IPS-18a (cell line): ENCODE results near the gene CCDC33.
A peak's percentile ranks its signal among the peaks of the same experiment; 100 is the strongest.

Source experiments
- H3K27ac ChIP-seq: one replicate; pipeline ENCODE4 v1.5.1; 2013; ENCODE audit warnings: low read length
- H3K27me3 ChIP-seq: one replicate; pipeline ENCODE4 v1.6.1; 2013; ENCODE audit warnings: mild to moderate bottlenecking, low read length; ENCODE audit not compliant: control insufficient read depth, insufficient read depth
- H3K36me3 ChIP-seq: one replicate; pipeline ENCODE4 v1.6.1; 2013; ENCODE audit warnings: low read depth, low read length; ENCODE audit not compliant: control insufficient read depth
- H3K4me1 ChIP-seq: one replicate; pipeline ENCODE4 v1.6.1; 2013; ENCODE audit warnings: low read depth, low read length; ENCODE audit not compliant: control insufficient read depth
- H3K4me3 ChIP-seq: one replicate; pipeline ENCODE4 v1.5.1; 2013; ENCODE audit warnings: low read length
- H3K9ac ChIP-seq: one replicate; pipeline ENCODE4 v1.6.1; 2013; ENCODE audit warnings: mild to moderate bottlenecking, low read length, moderate library complexity
- H3K9me3 ChIP-seq: one replicate; pipeline ENCODE4 v1.6.1; 2013; ENCODE audit warnings: low read depth, low read length; ENCODE audit not compliant: control insufficient read depth

The CCDC33 gene

DNA sequence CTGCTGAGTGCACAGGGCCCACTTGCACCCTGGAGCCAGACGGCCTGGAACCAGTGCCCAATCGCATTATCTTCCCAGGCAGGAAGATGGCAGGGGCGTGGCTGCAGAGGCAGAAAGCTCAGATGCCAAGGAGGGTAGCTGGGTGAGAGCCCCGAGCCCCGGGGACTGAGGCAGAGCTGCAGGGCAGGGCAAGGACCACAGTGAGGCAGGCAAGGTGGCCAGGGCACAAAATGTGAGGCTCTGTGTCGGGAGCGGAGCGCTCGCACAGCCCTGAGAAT lies 1.6 kb upstream of the CCDC33 start:
- H3K4me1 ChIP-seq: peaks cover 14% of the 10 kb centered on the region
- no peaks in the 10 kb centered on the region for H3K9me3 ChIP-seq
- H3K27ac ChIP-seq: no peak overlapping the region
- peaks cover 15% of the 10 kb centered on the region for H3K27me3 ChIP-seq
- no peak overlapping the region for H3K4me3 ChIP-seq
- H3K36me3 ChIP-seq: no peaks in the 10 kb centered on the region
- no peak overlapping the region for H3K9ac ChIP-seq

DNA sequence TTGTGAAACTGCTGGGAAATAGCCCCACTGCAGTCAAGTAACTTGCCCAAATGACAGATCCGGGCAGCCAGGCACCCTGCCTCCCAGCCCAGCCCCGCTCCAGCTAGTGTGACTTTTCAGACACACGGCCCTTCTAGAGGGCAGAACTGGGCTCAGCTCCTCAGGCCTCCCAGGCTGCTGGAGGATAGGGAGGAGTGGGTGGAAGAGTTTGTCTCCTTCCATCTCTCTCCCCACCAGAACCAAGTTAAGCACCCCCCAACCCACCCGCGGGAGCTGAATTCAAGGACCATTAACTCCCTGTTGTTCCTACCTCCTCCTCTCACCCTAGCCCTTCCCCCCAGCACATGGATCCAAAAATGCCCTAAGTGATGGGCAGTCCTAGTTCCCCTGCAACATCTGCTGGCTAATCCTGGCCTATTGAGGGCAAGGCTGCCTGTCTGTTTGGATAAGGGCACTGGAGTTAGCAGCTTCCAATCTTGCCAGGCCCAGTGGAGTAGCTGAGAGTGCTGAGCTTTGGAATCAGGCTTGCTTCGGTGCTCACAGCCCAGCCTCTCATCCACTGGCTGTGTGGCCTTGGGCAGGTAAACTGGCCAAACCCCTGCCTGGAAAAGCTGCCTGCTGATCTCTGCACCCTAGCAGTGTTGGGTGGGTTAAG lies 3.1 kb downstream of the CCDC33 start:
- H3K9me3 ChIP-seq: no peaks in the 10 kb centered on the region
- no peaks in the 10 kb centered on the region for H3K36me3 ChIP-seq
- peaks cover 3% of the 10 kb centered on the region for H3K27me3 ChIP-seq
- no peak overlapping the region for H3K27ac ChIP-seq
- H3K9ac ChIP-seq: no peak overlapping the region
- H3K4me1 ChIP-seq: peaks cover 16% of the 10 kb centered on the region
- no peak overlapping the region for H3K4me3 ChIP-seq

DNA sequence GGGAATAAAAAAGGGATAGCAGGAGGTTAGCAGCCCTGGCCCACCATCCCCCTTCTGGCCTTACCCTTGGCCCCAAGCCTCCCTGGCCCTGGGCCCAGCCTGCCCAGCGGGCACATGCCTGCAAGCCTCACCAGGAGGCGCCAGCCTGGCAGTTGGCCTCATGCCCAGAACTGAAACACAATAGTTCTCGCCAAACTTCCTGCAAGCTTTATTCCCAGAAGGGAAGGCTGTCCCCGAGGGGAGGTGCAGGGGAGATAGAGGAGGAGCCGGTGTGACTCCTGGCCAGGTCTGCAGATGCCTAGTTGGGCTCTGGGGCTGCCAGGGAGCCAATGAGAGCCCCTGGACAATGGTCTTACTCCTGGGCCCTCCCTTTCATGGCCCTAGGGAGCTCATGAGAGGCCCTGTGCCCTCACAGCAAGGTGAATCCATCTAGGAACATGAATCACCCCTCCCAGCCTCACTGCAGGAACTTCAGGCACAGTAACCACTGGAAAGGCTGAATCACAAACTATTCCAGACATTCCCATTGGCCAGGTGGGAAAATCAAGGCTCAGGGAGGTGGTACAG lies 4.0 kb downstream of the CCDC33 start:
- Histone ChIP-seq H3K4me1 (peaks cover 20% of the 10 kb centered on the region), H3K27ac (no peak overlapping the region), H3K4me3 (no peak overlapping the region), H3K36me3 (no peaks in the 10 kb centered on the region), H3K27me3 (peaks cover 9% of the 10 kb centered on the region), H3K9ac (no peak overlapping the region), H3K9me3 (no peaks in the 10 kb centered on the region)

DNA sequence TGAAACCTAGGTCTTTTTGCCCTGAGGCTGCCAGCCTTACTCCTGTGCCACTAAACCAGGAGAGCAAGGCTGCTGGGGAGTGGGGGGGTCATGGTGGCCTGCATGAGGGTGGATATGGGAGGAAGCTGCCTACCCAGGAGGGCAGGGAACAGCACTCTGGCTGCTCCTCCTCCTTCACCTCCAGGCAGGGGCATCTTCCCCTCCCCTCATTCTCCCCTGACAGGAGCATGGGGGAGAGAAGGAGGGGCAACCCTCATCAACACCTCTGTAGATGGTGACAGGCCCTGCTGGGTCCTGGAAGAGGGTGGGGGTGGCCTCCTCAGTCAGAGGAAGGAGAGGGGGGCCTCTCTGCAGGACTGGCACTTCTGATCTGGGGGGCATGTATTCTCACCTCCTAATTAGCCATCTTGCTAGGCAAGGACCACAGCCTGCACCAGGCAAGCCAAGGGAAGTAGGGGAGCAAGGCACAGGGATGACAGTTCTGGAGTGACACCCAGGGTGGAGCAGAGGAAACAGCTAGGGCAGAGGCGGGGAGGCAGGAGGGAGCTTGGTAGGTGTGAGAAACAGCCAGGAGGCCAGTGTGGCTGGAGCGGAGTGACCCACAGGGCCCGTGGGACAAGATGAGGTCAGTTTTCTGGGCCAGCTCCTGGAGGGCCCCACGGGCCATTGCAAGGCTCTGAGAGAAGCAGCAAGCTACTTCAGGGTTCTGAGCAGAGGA lies 4.9 kb downstream of the CCDC33 start:
- no peak overlapping the region for H3K9ac ChIP-seq
- no peak overlapping the region for H3K27ac ChIP-seq
- H3K4me3 ChIP-seq: no peak overlapping the region
- peaks cover 13% of the 10 kb centered on the region for H3K27me3 ChIP-seq
- no peaks in the 10 kb centered on the region for H3K9me3 ChIP-seq
- H3K4me1 ChIP-seq: peaks cover 25% of the 10 kb centered on the region
- no peaks in the 10 kb centered on the region for H3K36me3 ChIP-seq

DNA sequence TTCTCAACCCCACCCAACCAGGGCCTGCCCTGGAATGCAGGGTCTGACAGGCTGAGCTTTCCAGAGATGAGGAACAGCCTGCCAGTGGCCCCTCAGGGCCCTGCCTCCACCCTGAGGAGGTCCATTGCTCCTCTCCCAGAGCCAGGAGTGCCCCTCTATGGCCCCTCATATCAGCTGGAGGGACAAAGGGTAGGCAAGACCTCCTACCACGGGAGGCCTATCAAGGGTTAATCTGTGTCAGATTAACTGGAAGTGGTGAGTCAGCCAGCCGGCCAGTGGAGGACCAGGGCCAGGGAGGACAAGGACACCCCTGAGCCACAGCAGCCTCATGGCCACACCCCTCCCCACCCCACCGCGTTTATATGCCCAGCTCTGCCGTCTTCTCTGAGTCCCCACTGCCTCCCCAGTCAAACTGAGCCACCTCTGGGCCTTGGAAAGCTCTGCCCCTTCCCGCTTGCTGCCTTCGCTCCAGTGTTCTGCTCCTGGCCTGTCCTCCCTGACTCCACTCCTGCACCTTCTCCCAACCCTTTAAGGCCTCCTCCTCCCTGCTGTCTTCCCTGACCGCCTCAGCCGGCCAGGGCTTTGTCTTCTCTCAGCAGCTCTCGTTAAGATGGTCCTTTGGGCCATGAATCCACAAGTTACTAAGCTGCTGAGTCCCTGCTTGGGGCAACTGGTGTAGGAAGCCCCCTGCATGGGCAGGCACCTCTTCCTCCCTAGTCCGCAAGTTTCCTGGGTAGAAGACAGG lies 6.5 kb downstream of the CCDC33 start:
- Histone ChIP-seq H3K9ac (no peak overlapping the region), H3K4me1 (peaks cover 26% of the 10 kb centered on the region), H3K4me3 (no peak overlapping the region), H3K9me3 (no peaks in the 10 kb centered on the region), H3K36me3 (no peaks in the 10 kb centered on the region), H3K27ac (no peak overlapping the region), H3K27me3 (peaks cover 17% of the 10 kb centered on the region)

DNA sequence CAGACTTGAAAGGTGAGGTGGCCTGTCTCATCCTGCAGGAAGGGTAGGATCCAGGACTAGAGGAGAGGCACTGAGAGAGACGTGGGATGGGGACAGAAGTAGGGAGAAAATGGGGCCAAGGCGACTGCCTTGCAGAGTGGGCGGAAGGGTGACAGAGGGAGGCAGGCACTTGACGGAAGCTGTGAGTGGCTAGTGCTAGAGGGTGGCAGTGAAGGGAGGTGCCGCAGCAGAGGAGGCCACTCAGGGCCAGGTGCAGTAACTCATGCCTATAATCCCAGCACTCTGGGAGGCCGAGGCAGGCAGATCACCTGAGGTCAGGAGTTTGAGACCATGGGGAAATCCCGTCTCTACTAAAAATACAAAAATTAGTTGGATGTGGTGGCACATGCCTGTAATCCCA lies 7.3 kb downstream of the CCDC33 start:
- Histone ChIP-seq H3K4me3 (no peak overlapping the region), H3K9me3 (no peaks in the 10 kb centered on the region), H3K27ac (no peak overlapping the region), H3K36me3 (no peaks in the 10 kb centered on the region), H3K9ac (no peak overlapping the region), H3K27me3 (peaks cover 17% of the 10 kb centered on the region), H3K4me1 (peaks cover 26% of the 10 kb centered on the region)

DNA sequence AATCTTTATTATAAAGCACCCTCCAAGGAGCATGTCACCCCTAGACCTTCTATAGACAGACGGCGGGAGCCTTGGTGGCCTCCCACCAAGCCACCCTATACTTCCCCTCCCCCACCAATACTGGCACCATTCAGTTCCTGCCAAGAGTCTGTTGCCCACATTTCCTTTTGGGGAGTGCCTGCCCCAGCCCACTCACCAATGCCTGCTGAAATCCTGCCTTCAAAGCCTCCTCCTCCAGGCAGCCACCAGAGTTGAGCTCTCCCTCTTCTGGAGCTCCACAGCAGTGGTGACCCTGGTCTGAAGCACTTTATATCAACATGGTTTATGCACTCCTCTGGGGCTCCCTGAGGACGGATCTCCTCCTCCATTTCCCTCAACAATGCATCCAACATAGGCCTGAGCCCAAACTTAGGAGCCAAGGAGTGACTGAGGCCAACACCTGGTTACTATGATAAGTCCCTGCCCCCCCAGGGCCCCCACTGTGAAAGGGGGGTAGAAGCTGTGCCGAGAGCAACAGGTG lies 8.8 kb downstream of the CCDC33 start:
- Histone ChIP-seq H3K36me3 (no peaks in the 10 kb centered on the region), H3K4me1 (peaks cover 17% of the 10 kb centered on the region), H3K9ac (no peak overlapping the region), H3K27me3 (peaks cover 13% of the 10 kb centered on the region), H3K27ac (no peak overlapping the region), H3K9me3 (no peaks in the 10 kb centered on the region), H3K4me3 (peak overlapping the region; percentile 41)

DNA sequence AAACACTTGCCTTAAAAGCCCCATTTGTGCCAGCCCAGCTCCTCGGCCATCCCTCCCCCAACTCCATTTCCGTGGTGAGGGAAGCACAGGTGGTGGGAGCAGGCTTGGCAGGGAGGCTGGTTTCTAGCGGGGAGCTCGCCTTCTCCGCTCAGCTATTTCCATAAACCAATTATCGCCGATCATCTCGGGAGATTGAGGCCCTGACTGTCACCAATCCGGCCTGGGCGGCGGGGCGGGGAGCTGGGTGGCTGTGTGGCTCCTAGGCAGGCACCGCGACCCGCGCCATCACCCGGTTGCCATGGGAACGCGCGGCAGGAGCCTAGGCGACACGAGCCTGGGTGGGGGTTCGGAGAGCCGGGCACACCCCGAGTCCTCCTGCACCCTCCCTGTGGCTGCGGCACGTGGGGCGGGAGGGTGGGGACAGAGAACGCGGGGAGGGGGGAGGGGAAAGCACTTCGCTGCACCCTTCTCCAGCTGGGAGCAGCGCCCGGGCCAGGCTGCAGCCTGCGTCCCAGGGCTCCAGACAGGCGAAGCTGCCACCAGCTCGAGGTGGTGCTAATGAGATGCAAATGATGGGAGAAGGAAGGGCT lies 9.3 kb downstream of the CCDC33 start:
- H3K27ac ChIP-seq: no peak overlapping the region
- H3K9me3 ChIP-seq: no peaks in the 10 kb centered on the region
- peak overlapping the region; percentile 41 for H3K4me3 ChIP-seq
- peaks cover 17% of the 10 kb centered on the region for H3K4me1 ChIP-seq
- no peak overlapping the region for H3K9ac ChIP-seq
- peaks cover 13% of the 10 kb centered on the region for H3K27me3 ChIP-seq
- H3K36me3 ChIP-seq: no peaks in the 10 kb centered on the region

DNA sequence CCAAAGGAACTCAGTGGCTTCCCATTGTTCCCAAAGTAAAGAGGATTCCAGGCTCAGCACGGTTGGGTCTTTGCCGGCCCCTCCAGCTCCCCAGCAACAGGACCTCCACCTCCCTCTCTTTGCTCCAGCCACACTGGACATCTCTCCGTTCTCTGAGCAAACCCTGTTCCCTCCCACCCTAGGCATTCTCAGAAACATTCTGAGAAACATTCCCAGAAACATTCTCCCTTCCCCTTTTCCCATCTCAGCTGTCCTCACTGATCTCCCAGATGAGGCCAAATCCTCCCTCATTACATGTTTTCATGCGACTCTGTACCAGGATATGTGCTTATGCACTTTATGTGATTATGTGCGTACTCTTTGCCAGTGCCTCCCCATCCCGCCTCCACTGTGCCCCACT lies 14.1 kb downstream of the CCDC33 start:
- H3K4me3 ChIP-seq: no peak overlapping the region
- H3K9ac ChIP-seq: no peak overlapping the region
- no peaks in the 10 kb centered on the region for H3K36me3 ChIP-seq
- no peaks in the 10 kb centered on the region for H3K9me3 ChIP-seq
- peaks cover 7% of the 10 kb centered on the region for H3K27me3 ChIP-seq
- H3K27ac ChIP-seq: no peak overlapping the region
- peaks cover 11% of the 10 kb centered on the region for H3K4me1 ChIP-seq

DNA sequence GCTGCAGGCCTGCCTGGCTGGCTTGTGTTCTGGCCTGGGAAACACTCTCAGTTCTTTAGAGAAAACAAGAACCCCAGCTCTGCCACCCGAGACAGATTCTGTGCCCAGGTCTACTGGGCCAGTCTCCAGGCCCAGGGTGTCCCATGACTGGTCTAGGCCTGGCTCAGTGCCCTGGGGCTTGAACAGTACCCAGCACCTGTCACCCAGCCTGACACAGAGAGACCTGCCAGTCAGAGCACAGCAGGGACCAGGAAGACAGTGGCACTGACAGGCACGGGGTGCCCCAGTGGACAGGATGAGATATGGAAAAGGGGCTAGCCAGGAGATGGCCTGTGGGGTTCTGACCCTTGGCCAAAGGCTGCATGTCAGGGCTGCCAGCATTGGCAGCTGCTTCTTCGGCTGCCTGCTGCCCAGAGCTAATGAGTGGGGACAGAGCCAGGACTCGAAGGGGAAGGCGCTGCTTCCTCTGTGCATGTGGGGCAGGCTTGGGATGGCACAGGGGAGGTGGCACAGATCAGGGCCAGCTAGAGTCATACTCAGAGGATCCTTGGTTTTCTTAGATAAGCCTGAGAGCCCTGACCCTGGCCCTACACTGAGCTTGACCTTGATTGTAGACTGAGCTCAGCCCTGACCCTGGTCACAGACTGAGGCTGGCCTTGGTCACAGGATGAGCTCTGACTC lies 15.1 kb downstream of the CCDC33 start:
- H3K4me1 ChIP-seq: peaks cover 7% of the 10 kb centered on the region
- H3K9me3 ChIP-seq: no peaks in the 10 kb centered on the region
- H3K4me3 ChIP-seq: no peak overlapping the region
- no peak overlapping the region for H3K27ac ChIP-seq
- H3K36me3 ChIP-seq: no peaks in the 10 kb centered on the region
- no peak overlapping the region for H3K9ac ChIP-seq
- H3K27me3 ChIP-seq: peaks cover 2% of the 10 kb centered on the region

DNA sequence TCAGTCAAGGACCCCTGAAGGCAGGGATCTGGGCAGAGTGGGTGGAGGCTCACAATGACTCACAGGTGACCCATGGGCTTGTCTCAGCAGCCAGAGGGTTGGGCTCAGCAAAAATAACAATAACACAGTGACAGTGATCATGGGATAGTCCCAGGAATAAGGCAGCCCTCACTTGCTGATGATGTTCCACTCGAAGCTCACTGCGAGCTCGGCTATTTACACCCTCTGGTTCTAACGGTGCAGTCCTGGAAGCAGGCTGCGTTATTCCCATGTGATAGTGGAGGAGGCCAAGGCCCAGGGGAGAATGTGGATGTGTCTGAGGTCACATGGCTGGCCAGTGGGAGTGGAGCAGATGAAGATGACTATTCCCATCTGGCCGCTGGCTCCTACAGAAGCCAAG lies 16.2 kb downstream of the CCDC33 start:
- H3K4me3 ChIP-seq: no peak overlapping the region
- H3K27ac ChIP-seq: no peak overlapping the region
- no peak overlapping the region for H3K9ac ChIP-seq
- no peaks in the 10 kb centered on the region for H3K36me3 ChIP-seq
- H3K4me1 ChIP-seq: peaks cover 7% of the 10 kb centered on the region
- H3K9me3 ChIP-seq: no peaks in the 10 kb centered on the region
- no peaks in the 10 kb centered on the region for H3K27me3 ChIP-seq
